Coronary artery (tissue), 2 donors: Measurements from ENCODE around the gene CCDC136.

Experiments used
- DNase-seq: peaks from one replicate; pipeline ENCODE4 v3.0.0-alpha.2; 2017; ENCODE audit warnings: low spot score
- H3K27ac ChIP-seq, 2 donors: fragments of 200-600 bp; sonication (generic); one replicate each; pipeline ENCODE4 v1.5.1; 2016 to 2019
- H3K4me3 ChIP-seq: fragments of 200-600 bp; sonication (generic); 2 replicates; pipeline ENCODE4 v1.5.1; 2016; ENCODE audit warnings: mild to moderate bottlenecking, moderate library complexity
- TF ChIP-seq, protein P1 (sequence below): fragments of 200-600 bp; sonication (generic); IDR thresholded peaks from one replicate; pipeline ENCODE4 v1.5.1; 2019; ENCODE audit warnings: antibody characterized with exemption

CCDC136 gene

DNA sequence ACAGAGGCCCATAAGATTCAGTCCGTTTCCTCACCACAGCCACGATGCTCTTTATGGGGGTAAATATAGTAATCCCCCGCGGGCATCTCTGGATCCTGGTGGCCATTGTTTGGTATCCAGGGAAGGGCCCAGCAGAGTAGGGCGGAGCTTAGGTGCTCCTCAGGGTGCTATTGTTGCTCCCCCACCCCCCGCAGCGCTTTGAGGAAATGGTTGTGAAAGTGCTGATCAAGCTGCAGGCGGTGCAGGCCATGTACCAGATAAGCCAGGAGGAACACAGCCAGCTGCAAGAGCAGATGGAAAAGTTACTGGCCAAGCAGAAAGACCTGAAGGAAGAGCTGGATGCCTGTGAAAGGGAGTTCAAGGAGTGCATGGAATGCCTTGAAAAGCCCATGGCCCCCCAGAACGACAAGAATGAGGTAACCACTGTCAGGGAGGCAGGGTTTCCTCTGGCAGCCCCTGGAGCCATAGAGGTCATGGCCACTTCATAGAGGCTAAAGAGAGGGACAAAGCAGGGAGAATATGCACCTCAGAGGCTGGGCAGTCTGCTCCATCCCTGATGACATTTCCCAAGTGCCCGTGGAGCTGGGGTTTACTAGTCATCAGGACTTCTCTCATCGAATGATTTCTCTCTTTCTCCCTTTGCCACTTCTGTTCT is 20.9 kb downstream of the CCDC136 start:
- H3K27ac ChIP-seq = no peak overlapping the region
- no peak for DNase-seq
- no peak overlapping the region for H3K4me3 ChIP-seq
- TF ChIP-seq, protein P1, sequence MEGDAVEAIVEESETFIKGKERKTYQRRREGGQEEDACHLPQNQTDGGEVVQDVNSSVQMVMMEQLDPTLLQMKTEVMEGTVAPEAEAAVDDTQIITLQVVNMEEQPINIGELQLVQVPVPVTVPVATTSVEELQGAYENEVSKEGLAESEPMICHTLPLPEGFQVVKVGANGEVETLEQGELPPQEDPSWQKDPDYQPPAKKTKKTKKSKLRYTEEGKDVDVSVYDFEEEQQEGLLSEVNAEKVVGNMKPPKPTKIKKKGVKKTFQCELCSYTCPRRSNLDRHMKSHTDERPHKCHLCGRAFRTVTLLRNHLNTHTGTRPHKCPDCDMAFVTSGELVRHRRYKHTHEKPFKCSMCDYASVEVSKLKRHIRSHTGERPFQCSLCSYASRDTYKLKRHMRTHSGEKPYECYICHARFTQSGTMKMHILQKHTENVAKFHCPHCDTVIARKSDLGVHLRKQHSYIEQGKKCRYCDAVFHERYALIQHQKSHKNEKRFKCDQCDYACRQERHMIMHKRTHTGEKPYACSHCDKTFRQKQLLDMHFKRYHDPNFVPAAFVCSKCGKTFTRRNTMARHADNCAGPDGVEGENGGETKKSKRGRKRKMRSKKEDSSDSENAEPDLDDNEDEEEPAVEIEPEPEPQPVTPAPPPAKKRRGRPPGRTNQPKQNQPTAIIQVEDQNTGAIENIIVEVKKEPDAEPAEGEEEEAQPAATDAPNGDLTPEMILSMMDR = no peak

DNA sequence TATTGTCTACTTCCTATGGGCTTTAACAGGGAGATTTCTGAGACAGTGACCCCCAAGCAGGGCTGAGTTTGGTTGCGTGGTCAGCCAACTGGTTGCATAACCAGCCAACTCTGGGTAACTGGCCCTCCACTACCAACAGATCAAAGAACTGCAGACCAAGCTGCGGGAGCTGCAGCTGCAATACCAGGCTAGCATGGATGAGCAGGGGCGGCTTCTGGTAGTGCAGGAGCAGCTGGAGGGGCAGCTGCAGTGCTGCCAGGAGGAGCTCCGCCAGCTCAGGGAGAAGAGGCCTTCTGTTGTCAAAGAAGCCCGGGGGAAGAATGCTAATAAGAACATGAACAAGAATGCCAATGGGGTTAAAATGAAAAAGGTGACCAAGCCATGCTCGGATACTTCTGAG is 22.7 kb downstream of the CCDC136 start:
- TF ChIP-seq, protein P1 = no peak
- Histone ChIP-seq H3K27ac (no peak overlapping the region), H3K4me3 (no peak overlapping the region)
- no peak for DNase-seq

DNA sequence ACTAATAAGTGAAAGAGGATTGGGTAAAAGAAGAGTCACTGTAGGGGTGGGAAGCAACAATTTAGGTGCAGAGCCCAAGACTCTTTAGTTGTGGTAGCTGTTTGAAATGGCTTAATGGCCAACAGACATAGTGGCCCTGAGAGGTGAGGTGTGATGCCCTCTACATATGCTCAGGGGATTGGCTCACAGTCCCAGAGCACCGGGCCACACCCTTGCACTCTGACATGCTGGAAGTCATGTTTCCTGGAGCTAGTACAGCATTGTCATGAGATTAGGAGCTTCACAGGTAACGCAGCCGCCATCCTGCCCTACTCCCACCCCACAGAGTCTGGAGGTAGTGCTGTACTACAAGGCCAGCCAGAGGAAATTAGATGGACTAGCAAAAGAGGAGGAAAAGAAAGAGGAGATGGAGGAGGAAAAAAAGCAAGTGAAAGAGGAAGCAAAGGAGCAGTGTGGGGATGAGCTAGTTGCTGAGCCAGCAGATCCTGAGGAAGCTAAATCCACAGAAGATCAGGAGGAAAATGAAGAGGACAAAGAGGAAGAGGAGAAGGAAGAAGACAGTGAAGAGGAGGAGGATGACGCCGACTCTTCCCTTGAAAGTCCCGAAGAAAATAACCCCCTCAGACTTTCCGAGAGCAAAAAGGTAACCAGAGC is 23.6 kb downstream of the CCDC136 start:
- H3K27ac ChIP-seq = no peak overlapping the region
- TF ChIP-seq, protein P1 = no peak
- no peak overlapping the region for H3K4me3 ChIP-seq
- DNase-seq = no peak

DNA sequence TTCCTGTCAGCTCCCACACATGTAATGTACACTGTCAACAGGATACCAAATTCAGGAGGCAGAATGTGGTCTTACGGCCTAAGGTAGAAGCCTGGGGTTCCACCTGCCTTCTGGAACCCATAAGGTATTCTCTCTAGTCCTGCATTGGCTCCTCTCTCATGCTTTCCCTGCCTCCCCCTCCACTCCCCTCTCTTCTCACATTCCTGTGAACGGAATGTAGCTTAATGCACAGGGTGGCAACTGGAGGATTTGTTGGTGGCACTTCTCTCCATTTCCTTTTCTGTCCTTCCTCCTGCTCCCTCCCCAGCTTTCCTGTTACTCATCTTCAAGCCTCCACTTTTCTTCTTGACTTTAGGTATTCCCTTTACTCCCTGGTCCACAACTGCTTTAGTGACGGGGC is 26.9 kb downstream of the CCDC136 start:
- DNase-seq = no peak
- no peak overlapping the region for H3K27ac ChIP-seq
- no peak overlapping the region for H3K4me3 ChIP-seq
- TF ChIP-seq, protein P1 = no peak

DNA sequence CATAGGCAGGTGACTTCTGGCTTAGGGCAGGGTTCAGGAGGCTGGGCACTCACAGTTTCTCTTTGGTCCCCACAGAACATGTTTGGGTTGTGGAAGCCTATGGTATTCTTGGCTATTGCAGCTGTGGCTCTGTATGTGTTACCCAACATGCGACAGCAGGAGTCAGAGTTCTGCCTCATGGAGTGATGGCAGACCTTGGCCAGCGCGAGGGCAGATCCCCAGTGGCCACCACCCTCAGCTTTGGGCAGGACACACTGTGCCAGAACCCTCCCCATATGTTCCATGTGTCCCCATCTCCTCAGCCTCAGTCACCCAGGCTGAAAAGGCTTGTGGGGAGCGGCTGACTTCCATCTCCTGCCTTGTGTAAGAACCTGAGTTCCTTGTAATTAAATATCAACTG is 30.0 kb downstream of the CCDC136 start:
- TF ChIP-seq, protein P1 = no peak
- no peak for DNase-seq
- no peak overlapping the region for H3K4me3 ChIP-seq
- no peak overlapping the region for H3K27ac ChIP-seq

DNA sequence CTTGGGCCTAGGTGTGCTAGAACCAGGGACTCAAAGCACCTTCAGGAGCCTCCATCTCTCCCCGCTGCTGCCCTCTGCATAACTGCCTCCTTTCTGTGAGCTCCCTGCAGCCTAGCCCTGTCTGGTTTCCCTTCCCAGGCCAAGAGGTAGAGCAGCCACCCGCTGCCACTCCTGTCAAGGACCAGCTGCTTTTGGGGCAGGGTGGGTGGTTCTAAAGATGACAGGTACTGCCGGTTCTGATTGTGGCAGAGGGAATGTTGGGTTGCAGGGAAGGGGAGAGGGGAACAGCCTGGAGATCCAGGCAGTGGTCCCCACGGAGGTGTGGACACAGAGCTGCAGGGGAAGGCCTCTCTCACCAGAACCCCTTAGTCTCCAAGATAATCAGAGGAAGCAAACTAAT is 34.7 kb downstream of the CCDC136 start:
- TF ChIP-seq, protein P1 = no peak
- Histone ChIP-seq H3K4me3 (no peak overlapping the region), H3K27ac (no peak overlapping the region)
- no peak for DNase-seq

DNA sequence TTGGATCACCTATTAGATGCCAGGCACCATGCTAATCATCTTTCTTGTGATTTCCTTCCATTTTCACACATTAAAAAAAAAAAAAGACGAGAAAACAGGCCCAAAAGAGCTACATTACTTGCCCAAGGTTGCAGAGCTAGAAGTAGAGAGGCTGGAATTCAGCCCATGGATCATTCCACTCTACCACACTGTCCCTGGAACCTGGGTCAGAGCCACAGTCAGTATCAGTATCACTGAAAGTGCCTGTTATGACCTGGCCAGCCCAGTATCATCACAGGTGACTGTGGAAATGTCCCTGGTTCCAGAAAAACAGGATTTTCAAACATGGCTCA is 35.1 kb downstream of the CCDC136 start:
- H3K27ac ChIP-seq = peak overlapping the region in 1 of 2 donors; percentile 86
- no peak overlapping the region for H3K4me3 ChIP-seq
- TF ChIP-seq, protein P1 = no peak
- DNase-seq = no peak
